Thoracic aorta (tissue), 2 donors: ENCODE data around the gene LPIN1. TPM values are rescaled to one million over a fixed set of nuclear protein-coding genes. Genes with fewer than 3 reads are reported as not detected.

ENCODE experiments used
- ATAC-seq: fragments of 150-250 bp; one replicate; pipeline ENCODE4 v1.8.0; 2017; ENCODE audit warnings: low read depth; ENCODE audit not compliant: insufficient number of reproducible peaks, low FRiP score
- DNase-seq: peaks from one replicate; pipeline ENCODE4 v3.0.0-alpha.2; 2020; ENCODE audit warnings: low spot score
- H3K27ac ChIP-seq, 2 donors: fragments of 200-600 bp; sonication (generic); 1 replicate in 1 of 2; 2 replicates in 1 of 2; pipeline ENCODE4 v1.5.1; 2016; ENCODE audit warnings: mild to moderate bottlenecking in 2 of 2, moderate library complexity in 2 of 2
- H3K27me3 ChIP-seq: fragments of 200-600 bp; sonication (generic); replicated peaks from 2 replicates; pipeline ENCODE4 v1.6.0; 2016; ENCODE audit warnings: mild to moderate bottlenecking; ENCODE audit not compliant: insufficient read depth
- H3K36me3 ChIP-seq: fragments of 200-600 bp; sonication (generic); one replicate; pipeline ENCODE4 v1.5.1; 2016
- H3K4me1 ChIP-seq, 2 donors: fragments of 200-600 bp; sonication (generic); 1 replicate in 1 of 2; 2 replicates in 1 of 2; pipeline versions ENCODE4 v1.5.1 to v1.6.0; 2016; ENCODE audit warnings: low read depth in 2 of 2, mild to moderate bottlenecking in 1 of 2; ENCODE audit not compliant: control insufficient read depth in 1 of 2
- H3K4me3 ChIP-seq: fragments of 200-600 bp; sonication (generic); 2 replicates; pipeline ENCODE4 v1.5.1; 2016; ENCODE audit warnings: mild to moderate bottlenecking
- H3K9me3 ChIP-seq: fragments of 200-600 bp; sonication (generic); 2 replicates; pipeline ENCODE4 v1.5.1; 2016
- total RNA-seq, 2 donors: library from RNA; depleted of rRNA; stranded (reverse); fragments of >200 nt; gene quantifications; one replicate each; pipeline versions ENCODE4 v1.1.0 to v1.2.3, GENCODE V29; 2016
- TF ChIP-seq, protein P1 (sequence below): fragments of 200-600 bp; sonication (generic); IDR thresholded peaks from one replicate; pipeline ENCODE4 v1.5.1; 2019; ENCODE audit warnings: antibody characterized with exemption

LPIN1 gene
- total RNA-seq, 2 donors from 2014 or later, result 24.5 to 55.8 TPM

DNA sequence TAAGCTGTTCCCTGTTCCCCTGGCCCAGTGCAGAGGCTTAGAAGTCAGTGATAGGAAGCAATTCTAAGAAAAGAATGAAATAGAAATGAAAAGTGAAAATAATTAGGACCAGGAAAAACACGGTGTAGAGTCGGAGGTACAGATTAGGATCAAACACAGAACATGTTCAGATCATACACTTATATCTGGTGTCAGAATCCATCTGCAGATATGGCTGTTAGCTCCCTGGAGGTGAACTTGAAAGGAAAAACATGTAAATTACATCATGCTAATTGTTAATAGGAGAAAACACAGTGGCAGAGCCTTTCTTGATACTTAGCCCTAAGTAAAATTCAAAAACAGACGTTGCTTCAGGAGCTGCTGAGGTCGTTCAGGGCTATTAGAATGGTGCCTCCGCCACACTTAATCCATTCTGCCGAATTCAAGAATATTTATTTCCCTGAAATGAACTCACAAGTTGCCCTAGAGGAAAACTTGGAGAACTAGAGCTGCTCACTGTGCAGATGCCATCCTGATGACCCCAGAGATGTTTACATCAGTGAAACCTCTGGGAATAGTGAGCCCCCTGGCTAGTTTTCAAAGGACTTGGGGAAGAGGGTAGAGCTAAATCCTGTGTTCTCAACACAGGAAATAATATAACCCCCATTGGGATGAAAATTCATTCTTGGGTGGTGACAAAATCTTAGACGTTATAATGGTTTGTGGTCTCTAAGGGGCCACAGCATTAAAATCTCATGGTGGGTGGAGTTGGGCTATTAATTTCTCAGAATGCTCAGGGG lies 27.5 kb downstream of the LPIN1 start:
- DNase-seq (no peak), ATAC-seq (no peak)
- Histone ChIP-seq H3K4me1 (peaks cover 0 to 3% of the 10 kb centered on the region in 2 donors), H3K27me3 (no peaks in the 10 kb centered on the region), H3K27ac (no peak overlapping the region), H3K4me3 (no peak overlapping the region), H3K9me3 (no peaks in the 10 kb centered on the region), H3K36me3 (peaks cover 36% of the 10 kb centered on the region)
- TF ChIP-seq, protein P1, sequence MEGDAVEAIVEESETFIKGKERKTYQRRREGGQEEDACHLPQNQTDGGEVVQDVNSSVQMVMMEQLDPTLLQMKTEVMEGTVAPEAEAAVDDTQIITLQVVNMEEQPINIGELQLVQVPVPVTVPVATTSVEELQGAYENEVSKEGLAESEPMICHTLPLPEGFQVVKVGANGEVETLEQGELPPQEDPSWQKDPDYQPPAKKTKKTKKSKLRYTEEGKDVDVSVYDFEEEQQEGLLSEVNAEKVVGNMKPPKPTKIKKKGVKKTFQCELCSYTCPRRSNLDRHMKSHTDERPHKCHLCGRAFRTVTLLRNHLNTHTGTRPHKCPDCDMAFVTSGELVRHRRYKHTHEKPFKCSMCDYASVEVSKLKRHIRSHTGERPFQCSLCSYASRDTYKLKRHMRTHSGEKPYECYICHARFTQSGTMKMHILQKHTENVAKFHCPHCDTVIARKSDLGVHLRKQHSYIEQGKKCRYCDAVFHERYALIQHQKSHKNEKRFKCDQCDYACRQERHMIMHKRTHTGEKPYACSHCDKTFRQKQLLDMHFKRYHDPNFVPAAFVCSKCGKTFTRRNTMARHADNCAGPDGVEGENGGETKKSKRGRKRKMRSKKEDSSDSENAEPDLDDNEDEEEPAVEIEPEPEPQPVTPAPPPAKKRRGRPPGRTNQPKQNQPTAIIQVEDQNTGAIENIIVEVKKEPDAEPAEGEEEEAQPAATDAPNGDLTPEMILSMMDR, result no peak

- peaks cover 0 to 8% of the 10 kb centered on the region in 2 donors for H3K4me1 ChIP-seq
- no peak overlapping the region for H3K4me3 ChIP-seq
- H3K36me3 ChIP-seq, result peaks cover 36% of the 10 kb centered on the region
- H3K27ac ChIP-seq, result no peak overlapping the region
- no peaks in the 10 kb centered on the region for H3K9me3 ChIP-seq
- DNase-seq (no peak), ATAC-seq (no peak)
- H3K27me3 ChIP-seq, result no peaks in the 10 kb centered on the region
- TF ChIP-seq, protein P1, result no peak
Observed at GRCh38 chr2:11774600-11774999, 28.2 kb downstream of the LPIN1 start.

DNA sequence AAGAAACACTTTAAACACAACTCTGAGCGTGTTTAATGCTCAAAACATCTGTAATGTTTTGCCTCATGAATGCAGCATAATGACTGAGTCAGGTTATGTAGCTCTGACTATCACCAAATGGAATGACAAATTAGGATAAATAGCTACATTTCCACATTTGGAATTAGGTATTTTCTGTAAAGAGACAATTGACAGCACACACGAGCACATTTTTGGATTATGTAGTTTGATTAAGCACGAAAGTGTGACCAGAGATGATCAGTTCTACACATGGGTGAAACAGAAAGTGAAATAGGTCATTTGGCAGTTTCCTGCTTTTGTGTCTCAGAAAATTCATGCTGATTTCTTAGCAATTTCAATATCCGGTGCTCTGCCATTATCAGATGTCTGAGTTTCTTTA lies 29.0 kb downstream of the LPIN1 start:
- Histone ChIP-seq H3K27ac (no peak overlapping the region), H3K9me3 (no peaks in the 10 kb centered on the region), H3K36me3 (peaks cover 35% of the 10 kb centered on the region), H3K4me1 (peaks cover 0 to 8% of the 10 kb centered on the region in 2 donors), H3K27me3 (no peaks in the 10 kb centered on the region), H3K4me3 (no peak overlapping the region)
- no peak for ATAC-seq
- TF ChIP-seq, protein P1, result no peak
- no peak for DNase-seq

GRCh38 chr2:11777066-11777782 lies 30.8 kb downstream of the LPIN1 start:
- TF ChIP-seq, protein P1, result no peak
- H3K4me3 ChIP-seq, result no peak overlapping the region
- peaks cover 36% of the 10 kb centered on the region for H3K36me3 ChIP-seq
- no peak overlapping the region for H3K27ac ChIP-seq
- H3K4me1 ChIP-seq, result peaks cover 0 to 8% of the 10 kb centered on the region in 2 donors
- ATAC-seq (no peak), DNase-seq (no peak)
- H3K27me3 ChIP-seq, result no peaks in the 10 kb centered on the region
- H3K9me3 ChIP-seq, result no peaks in the 10 kb centered on the region

DNA sequence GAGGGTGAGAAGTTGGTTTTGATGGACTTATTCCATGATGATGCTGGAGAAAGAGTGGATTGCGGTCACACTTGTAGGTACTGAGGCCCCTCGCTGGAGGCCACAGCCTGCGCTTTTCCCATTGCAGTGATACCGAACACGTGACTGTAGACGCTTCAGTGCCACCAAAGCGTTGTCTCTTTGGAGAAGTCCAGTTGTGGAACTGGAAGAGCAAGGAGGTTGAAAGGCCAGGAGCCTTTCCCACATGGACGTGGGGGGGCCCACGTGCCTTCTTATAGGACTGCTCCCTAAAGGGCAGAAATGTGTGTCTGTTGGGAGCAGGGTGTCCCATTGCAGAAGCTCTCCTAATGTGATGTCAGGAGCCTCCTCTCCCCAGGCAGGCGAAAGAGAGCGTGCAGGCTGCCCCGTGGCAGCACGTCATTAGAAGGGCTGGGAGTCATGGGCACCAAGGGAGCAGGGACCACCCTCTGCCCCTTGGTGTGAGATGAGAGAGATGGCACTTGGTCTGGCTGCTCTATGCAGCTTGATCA lies 31.5 kb downstream of the LPIN1 start:
- Histone ChIP-seq H3K9me3 (no peaks in the 10 kb centered on the region), H3K36me3 (peaks cover 40% of the 10 kb centered on the region), H3K4me3 (no peak overlapping the region), H3K27me3 (no peaks in the 10 kb centered on the region), H3K4me1 (peaks cover 0 to 8% of the 10 kb centered on the region in 2 donors), H3K27ac (no peak overlapping the region)
- ATAC-seq, result no peak
- no peak for DNase-seq
- TF ChIP-seq, protein P1, result no peak
